PC-9 (cell line): ENCODE results near the gene FADD.

Source experiments
- CTCF ChIP-seq: fragments of 200-600 bp; sonication (generic); conservative IDR thresholded peaks from 2 replicates; pipeline ENCODE4 v1.6.1; 2017; ENCODE audit warnings: mixed run types, antibody characterized with exemption, mild to moderate bottlenecking, moderate library complexity
- EZH2 ChIP-seq: fragments of 200-600 bp; sonication (generic); IDR thresholded peaks from 2 replicates; pipeline ENCODE4 v1.8.0; 2017; ENCODE audit warnings: antibody characterized with exemption, low read depth

- TF ChIP-seq EZH2 = no peak
- TF ChIP-seq CTCF = no peak
Measured at GRCh38 chr11:70161043-70161625, 42.0 kb upstream of the FADD start.
